HG02763 (cell line): ENCODE measurements around the gene NDUFS7.

Experiments
- ATAC-seq: cut with Tn5 transposase; IDR thresholded peaks from one replicate; pipeline ENCODE4 v1.9.1; 2021; ENCODE audit warnings: mild to moderate bottlenecking, moderate library complexity; ENCODE audit not compliant: unreplicated experiment

Gene NDUFS7

GRCh38 chr19:1384478-1385110 lies 887 bp downstream of the NDUFS7 start:
- no peak for ATAC-seq

DNA sequence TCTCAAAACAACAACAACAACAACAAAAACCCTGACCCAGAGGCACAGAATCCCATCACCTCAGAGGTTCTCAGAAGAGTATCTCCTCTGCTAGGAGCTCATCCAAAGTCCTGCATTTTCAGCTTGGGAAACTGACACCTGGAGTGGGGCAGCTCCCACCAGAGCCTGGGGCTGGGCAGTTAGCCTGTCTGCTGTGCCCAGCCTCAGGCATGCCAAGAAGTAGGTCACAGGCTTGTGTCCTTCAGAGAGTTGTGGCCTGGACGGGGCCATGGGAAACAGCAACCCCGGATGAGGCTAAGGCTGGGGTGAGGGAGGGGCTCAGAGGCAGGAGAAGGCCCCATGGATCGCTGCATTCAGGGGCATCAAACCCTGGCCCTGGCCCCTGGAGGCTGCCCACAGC lies 2.1 kb downstream of the NDUFS7 start:
- no peak for ATAC-seq

GRCh38 chr19:1386945-1387683 lies 3.4 kb downstream of the NDUFS7 start:
- no peak for ATAC-seq

- no peak for ATAC-seq
These were observed 4.3 kb downstream of the NDUFS7 start for GRCh38 chr19:1387684-1388636.

- ATAC-seq, result no peak
These were observed 4.9 kb downstream of the NDUFS7 start for GRCh38 chr19:1388637-1389026.

GRCh38 chr19:1389033-1389940 lies 5.6 kb downstream of the NDUFS7 start:
- ATAC-seq, result no peak

- no peak for ATAC-seq
These were observed 7.2 kb downstream of the NDUFS7 start for GRCh38 chr19:1390890-1391423.

- ATAC-seq, result no peak
These were observed 8.7 kb downstream of the NDUFS7 start for GRCh38 chr19:1392407-1392806.

DNA sequence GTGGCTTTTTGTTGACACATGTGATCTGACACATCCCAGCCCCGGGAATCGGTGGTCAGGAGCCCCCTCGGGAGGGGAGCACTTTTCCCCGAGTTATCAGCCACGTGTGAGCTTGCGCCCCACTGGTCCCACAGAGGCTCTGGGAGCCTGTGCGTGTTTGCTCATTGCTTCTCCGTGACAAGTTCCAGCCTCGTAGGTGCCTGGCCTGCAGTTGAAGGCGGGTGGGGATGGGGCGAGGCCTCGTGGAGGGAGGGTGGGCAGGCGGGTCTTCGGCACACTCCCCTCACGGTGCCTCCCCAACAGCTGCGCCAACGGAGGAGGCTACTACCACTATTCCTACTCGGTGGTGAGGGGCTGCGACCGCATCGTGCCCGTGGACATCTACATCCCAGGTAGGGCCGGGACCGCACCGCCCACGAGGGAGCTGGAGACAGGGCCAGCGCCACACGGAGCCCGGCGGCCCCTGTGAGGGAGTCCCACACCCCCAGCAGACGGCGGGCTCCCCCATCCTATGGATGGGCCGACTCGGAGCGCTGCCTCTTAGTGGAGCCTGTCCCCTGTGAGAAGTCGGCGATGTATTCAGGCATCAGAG lies 9.3 kb downstream of the NDUFS7 start:
- ATAC-seq, result no peak

DNA sequence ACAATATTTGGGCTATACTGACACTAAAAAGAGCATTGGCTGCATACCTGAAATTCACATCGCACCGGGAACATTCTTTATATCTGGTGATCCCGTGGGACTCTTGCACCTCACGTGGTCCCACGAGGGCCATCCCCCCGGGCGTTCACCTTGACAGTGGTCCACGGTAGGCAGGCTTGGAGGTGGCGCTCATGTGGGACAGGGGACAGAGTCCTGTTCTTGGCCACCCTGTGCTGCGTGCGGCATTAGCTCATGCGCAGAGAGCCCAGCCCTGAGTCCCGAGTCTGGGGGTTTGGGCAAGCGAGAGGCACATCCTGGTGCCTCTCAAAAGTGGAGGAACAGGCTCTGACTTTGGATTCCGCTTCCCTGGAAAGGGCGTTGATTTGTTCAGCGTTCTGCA lies 10.1 kb downstream of the NDUFS7 start:
- no peak for ATAC-seq

- no peak for ATAC-seq
These were observed 10.8 kb downstream of the NDUFS7 start for GRCh38 chr19:1394252-1395193.

- ATAC-seq, result no peak
These were observed 11.7 kb downstream of the NDUFS7 start for GRCh38 chr19:1395194-1396018.

GRCh38 chr19:1396019-1396767 lies 12.5 kb downstream of the NDUFS7 start:
- ATAC-seq, result no peak

- ATAC-seq, result no peak
These were observed 13.3 kb downstream of the NDUFS7 start for GRCh38 chr19:1396768-1397679.

GRCh38 chr19:1397838-1398237 lies 14.1 kb downstream of the NDUFS7 start:
- no peak for ATAC-seq

GRCh38 chr19:1399079-1399478 lies 15.4 kb downstream of the NDUFS7 start:
- no peak for ATAC-seq
